Mesothelial cell of epicardium (in vitro differentiated cells): ENCODE data around the gene ALDOC. TPM values are rescaled to one million over a fixed set of nuclear protein-coding genes. Genes with fewer than 3 reads are reported as not detected.

ENCODE experiments used
- DNase-seq, 2 experiments: peaks; one replicate each; pipeline ENCODE4 v3.0.0; 2021; ENCODE audit warnings: low spot score in 2 of 2; ENCODE audit not compliant: unreplicated experiment in 2 of 2
- H3K27ac Mint-ChIP-seq: 2 replicates; pipeline ENCODE4 v1.8.0; 2021; ENCODE audit warnings: mixed read lengths
- H3K27me3 Mint-ChIP-seq: 2 replicates; pipeline ENCODE4 v1.8.0; 2021; ENCODE audit warnings: low read depth, mixed read lengths
- H3K36me3 Mint-ChIP-seq: 2 replicates; pipeline ENCODE4 v1.8.0; 2021; ENCODE audit warnings: mixed read lengths
- H3K4me1 Mint-ChIP-seq: 2 replicates; pipeline ENCODE4 v1.8.0; 2021; ENCODE audit warnings: mixed read lengths
- H3K4me3 Mint-ChIP-seq: 2 replicates; pipeline ENCODE4 v1.8.0; 2021; ENCODE audit warnings: mild to moderate bottlenecking, moderate library complexity, mixed read lengths
- H3K9me3 Mint-ChIP-seq: 2 replicates; pipeline ENCODE4 v1.8.0; 2021; ENCODE audit warnings: mixed read lengths
- total RNA-seq: library from RNA; stranded (reverse); gene quantifications from 3 replicates; pipeline ENCODE4 v1.2.1, GENCODE V29; 2021
- TF ChIP-seq, protein P1 (sequence below): fragments of 200-600 bp; sonication (generic); IDR thresholded peaks from one replicate; pipeline ENCODE4 v1.5.0; 2021; ENCODE audit warnings: antibody characterized with exemption; ENCODE audit not compliant: unreplicated experiment

ALDOC gene
- total RNA-seq: 22.6 to 24.6 TPM (median 22.6 TPM) in 3 replicates

GRCh38 chr17:28576758-28577465 lies at the start of gene ALDOC:
TSS of gene ALDOC (minus strand) at chr17:28576895. CDS start at chr17:28575532, 1,363 bp downstream.
- DNase-seq: peak; percentile 88 to 91
- Mint-ChIP-seq H3K36me3 (peaks cover 5% of the 10 kb centered on the region), H3K4me1 (peaks cover 12% of the 10 kb centered on the region), H3K27ac (peak within 1 kb of the TSS; percentile 47), H3K4me3 (peak within 1 kb of the TSS; percentile 67), H3K27me3 (no peaks in the 10 kb centered on the region), H3K9me3 (no peaks in the 10 kb centered on the region)
- TF ChIP-seq, protein P1, sequence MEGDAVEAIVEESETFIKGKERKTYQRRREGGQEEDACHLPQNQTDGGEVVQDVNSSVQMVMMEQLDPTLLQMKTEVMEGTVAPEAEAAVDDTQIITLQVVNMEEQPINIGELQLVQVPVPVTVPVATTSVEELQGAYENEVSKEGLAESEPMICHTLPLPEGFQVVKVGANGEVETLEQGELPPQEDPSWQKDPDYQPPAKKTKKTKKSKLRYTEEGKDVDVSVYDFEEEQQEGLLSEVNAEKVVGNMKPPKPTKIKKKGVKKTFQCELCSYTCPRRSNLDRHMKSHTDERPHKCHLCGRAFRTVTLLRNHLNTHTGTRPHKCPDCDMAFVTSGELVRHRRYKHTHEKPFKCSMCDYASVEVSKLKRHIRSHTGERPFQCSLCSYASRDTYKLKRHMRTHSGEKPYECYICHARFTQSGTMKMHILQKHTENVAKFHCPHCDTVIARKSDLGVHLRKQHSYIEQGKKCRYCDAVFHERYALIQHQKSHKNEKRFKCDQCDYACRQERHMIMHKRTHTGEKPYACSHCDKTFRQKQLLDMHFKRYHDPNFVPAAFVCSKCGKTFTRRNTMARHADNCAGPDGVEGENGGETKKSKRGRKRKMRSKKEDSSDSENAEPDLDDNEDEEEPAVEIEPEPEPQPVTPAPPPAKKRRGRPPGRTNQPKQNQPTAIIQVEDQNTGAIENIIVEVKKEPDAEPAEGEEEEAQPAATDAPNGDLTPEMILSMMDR: no peak

DNA sequence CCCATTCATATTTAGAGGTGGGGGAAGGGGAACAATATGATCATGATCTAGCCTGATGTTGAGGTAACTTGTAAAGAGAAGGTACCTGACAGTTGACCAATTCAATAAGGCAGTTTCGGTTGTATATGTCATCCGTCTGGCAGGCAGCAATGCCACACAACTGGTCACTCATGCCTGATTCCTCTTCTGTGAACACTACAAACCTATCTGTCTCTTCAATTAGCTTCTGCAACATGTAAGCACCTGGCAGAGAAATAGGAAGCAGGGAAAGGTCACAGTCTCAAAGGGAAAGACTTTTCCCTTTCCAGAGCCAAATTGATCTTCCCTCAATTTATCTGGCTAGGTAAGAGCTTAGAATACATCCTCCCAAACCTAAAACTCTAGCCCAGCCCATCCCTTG lies 47.5 kb upstream of the ALDOC start:
- H3K27ac Mint-ChIP-seq: no peak overlapping the region
- peaks cover 50% of the 10 kb centered on the region for H3K36me3 Mint-ChIP-seq
- H3K9me3 Mint-ChIP-seq: no peaks in the 10 kb centered on the region
- H3K4me3 Mint-ChIP-seq: no peak overlapping the region
- H3K27me3 Mint-ChIP-seq: no peaks in the 10 kb centered on the region
- H3K4me1 Mint-ChIP-seq: no peaks in the 10 kb centered on the region
- no peak for DNase-seq
- TF ChIP-seq, protein P1: no peak

- DNase-seq: no peak
- no peaks in the 10 kb centered on the region for H3K4me1 Mint-ChIP-seq
- H3K9me3 Mint-ChIP-seq: no peaks in the 10 kb centered on the region
- peaks cover 54% of the 10 kb centered on the region for H3K36me3 Mint-ChIP-seq
- H3K27me3 Mint-ChIP-seq: no peaks in the 10 kb centered on the region
- no peak overlapping the region for H3K27ac Mint-ChIP-seq
- H3K4me3 Mint-ChIP-seq: no peak overlapping the region
- TF ChIP-seq, protein P1: no peak
Measured at GRCh38 chr17:28623696-28624095, 47.0 kb upstream of the ALDOC start.

DNA sequence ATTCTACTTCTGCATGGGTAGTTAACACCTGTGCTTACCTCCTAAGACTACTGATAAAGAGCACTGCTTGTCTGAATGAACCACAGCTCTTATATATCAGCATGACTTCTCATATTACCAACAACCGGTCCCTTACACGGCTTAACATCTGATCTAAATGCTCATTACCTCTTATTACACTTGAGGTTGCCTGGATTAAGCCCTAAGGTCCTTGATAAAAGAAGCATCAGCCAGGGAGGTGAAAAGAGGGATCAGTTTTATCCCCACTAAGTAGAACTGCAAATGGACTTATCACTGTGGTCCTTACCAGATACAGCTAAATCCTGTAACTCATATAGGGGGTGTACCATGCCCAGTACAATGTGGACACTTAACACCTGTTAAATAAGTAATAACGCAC lies 45.5 kb upstream of the ALDOC start:
- Mint-ChIP-seq H3K27ac (no peak overlapping the region), H3K27me3 (no peaks in the 10 kb centered on the region), H3K36me3 (peaks cover 48% of the 10 kb centered on the region), H3K9me3 (no peaks in the 10 kb centered on the region), H3K4me3 (no peak overlapping the region), H3K4me1 (no peaks in the 10 kb centered on the region)
- DNase-seq: no peak
- TF ChIP-seq, protein P1: no peak

- Mint-ChIP-seq H3K9me3 (no peaks in the 10 kb centered on the region), H3K36me3 (peaks cover 44% of the 10 kb centered on the region), H3K27ac (no peak overlapping the region), H3K4me3 (no peak overlapping the region), H3K4me1 (no peaks in the 10 kb centered on the region), H3K27me3 (no peaks in the 10 kb centered on the region)
- TF ChIP-seq, protein P1: no peak
- no peak for DNase-seq
Measured at GRCh38 chr17:28620010-28620409, 43.3 kb upstream of the ALDOC start.
